ENCODE results near the gene KRTAP10-4. TPM values are rescaled to one million over a fixed set of nuclear protein-coding genes. Genes with fewer than 3 reads are reported as not detected.
"Not testable (repeated sequence)": the region's sequence is repeated elsewhere in the genome, so short reads cannot be mapped to it uniquely, and the experiment has no call there.

The KRTAP10-4 gene
- total and polyA plus RNA-seq, 7 donors = not detected

DNA sequence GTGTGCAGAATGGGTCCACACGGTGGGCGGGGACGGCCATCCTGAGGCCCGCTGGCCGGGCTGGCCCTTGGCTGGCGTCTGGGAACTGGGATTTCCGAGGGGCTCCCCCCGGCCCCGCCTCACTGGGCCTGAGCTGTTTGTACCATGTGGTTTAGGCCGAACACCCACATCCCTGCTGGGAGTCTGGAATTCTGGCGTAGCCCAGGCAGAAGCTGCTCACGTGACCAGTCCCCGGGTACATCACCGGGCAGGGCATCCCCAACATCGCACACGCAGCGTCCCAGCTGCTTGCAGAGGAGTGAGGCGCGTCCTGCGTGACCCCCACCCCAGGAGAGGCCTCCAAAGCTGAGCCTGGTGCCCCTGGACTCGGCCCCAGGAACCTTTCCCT lies 28.9 kb downstream of the KRTAP10-4 start:
- DNase-seq (no peak), ATAC-seq (no peak)
- intact Hi-C loops (cut with DNase I) = no loop called here
- peaks cover 0 to 66% (median 10%) of the 10 kb centered on the region in 3 donors for H3K27me3 ChIP-seq (ENCODE audit: insufficient read depth in 3 of 3, low read length in 2 of 3)
- TF ChIP-seq, protein P1, sequence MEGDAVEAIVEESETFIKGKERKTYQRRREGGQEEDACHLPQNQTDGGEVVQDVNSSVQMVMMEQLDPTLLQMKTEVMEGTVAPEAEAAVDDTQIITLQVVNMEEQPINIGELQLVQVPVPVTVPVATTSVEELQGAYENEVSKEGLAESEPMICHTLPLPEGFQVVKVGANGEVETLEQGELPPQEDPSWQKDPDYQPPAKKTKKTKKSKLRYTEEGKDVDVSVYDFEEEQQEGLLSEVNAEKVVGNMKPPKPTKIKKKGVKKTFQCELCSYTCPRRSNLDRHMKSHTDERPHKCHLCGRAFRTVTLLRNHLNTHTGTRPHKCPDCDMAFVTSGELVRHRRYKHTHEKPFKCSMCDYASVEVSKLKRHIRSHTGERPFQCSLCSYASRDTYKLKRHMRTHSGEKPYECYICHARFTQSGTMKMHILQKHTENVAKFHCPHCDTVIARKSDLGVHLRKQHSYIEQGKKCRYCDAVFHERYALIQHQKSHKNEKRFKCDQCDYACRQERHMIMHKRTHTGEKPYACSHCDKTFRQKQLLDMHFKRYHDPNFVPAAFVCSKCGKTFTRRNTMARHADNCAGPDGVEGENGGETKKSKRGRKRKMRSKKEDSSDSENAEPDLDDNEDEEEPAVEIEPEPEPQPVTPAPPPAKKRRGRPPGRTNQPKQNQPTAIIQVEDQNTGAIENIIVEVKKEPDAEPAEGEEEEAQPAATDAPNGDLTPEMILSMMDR (IDR thresholded peaks at IDR 0.05) = no peak
- H3K36me3 ChIP-seq (ENCODE audit: insufficient read depth in 1 of 2, low read depth in 1 of 2) = no peaks in the 10 kb centered on the region
- WGBS, 3 donors = 41 to 52% (median 42%) methylated on average over 20 to 21 of the region's 21 CpGs
- H3K4me1 ChIP-seq = no peaks in the 10 kb centered on the region
- no peaks in the 10 kb centered on the region for H3K9me3 ChIP-seq
- H3K4me3 ChIP-seq = no peak overlapping the region
- no peak overlapping the region for H3K27ac ChIP-seq

- intact Hi-C loops (cut with DNase I) = no loop called here
- no peaks in the 10 kb centered on the region for H3K9me3 ChIP-seq
- TF ChIP-seq, protein P1 (IDR thresholded peaks at IDR 0.05) = no peak
- ATAC-seq (no peak), DNase-seq (no peak)
- whole genome bisulfite sequencing, 3 donors = 43 to 56% (median 46%) methylated on average over 17 of the region's 17 CpGs
- peaks cover 0 to 57% (median 10%) of the 10 kb centered on the region in 3 donors for H3K27me3 ChIP-seq (ENCODE audit: insufficient read depth in 3 of 3, low read length in 2 of 3)
- no peak overlapping the region for H3K27ac ChIP-seq
- no peaks in the 10 kb centered on the region for H3K4me1 ChIP-seq
- no peaks in the 10 kb centered on the region for H3K36me3 ChIP-seq (ENCODE audit: insufficient read depth in 1 of 2, low read depth in 1 of 2)
- H3K4me3 ChIP-seq = no peak overlapping the region
These were observed 29.8 kb downstream of the KRTAP10-4 start for GRCh38 chr21:44603109-44603875.

DNA sequence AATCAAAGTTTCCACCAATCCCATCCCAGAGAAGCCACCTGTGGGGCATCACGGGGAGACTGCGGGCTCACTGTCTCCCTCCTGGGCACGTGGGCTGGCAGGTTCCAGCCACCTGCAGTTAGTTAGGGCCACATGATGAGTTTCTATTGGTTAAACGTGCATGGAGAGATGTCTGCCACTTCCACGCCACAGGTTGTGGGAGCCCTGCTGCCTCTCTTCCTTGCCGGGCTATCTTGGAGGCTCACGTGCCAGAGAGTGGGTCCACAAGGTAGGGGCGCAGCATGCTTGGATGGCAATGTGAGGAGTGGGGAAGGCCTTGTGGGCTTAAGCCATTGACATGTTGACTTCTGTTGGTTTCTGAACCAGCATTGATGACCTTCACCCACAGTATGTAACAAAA lies 30.4 kb downstream of the KRTAP10-4 start:
- Histone ChIP-seq H3K4me3 (no peak overlapping the region), H3K9me3 (peaks cover 1% of the 10 kb centered on the region), H3K36me3 (ENCODE audit: insufficient read depth in 1 of 2, low read depth in 1 of 2) (no peaks in the 10 kb centered on the region), H3K27me3 (ENCODE audit: insufficient read depth in 3 of 3, low read length in 2 of 3) (peaks cover 0 to 51% (median 10%) of the 10 kb centered on the region in 3 donors), H3K4me1 (no peaks in the 10 kb centered on the region), H3K27ac (no peak overlapping the region)
- ATAC-seq (no peak), DNase-seq (no peak)
- intact Hi-C loops (cut with DNase I) = no loop called here
- 80 to 83% (median 83%) methylated on average over 8 of the region's 8 CpGs for WGBS, 3 donors
- TF ChIP-seq, protein P1 (IDR thresholded peaks at IDR 0.05) = no peak

DNA sequence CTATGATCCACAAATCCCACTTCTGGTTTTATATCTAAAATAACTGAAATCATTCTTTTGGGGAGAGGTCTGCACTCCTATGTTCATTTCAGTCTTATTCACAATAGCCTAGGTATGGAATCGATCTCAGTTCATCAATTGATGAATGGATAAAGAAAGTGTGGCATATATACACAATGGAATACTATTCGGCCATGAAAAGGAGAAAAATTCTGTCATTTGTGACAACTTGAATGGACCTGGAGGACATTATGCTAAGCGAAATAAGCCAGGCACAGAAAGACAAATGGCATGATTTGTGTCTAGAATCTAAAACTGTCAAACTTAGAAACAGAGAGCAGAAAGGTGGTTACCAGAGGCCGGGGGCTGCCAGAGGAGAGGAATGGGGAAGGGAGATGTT lies 33.0 kb downstream of the KRTAP10-4 start:
- Histone ChIP-seq H3K27ac (no peak overlapping the region), H3K27me3 (ENCODE audit: insufficient read depth in 3 of 3, low read length in 2 of 3) (peaks cover 0 to 31% (median 9%) of the 10 kb centered on the region in 3 donors), H3K4me3 (no peak overlapping the region), H3K4me1 (no peaks in the 10 kb centered on the region), H3K9me3 (peaks cover 6% of the 10 kb centered on the region), H3K36me3 (ENCODE audit: insufficient read depth in 1 of 2, low read depth in 1 of 2) (no peaks in the 10 kb centered on the region)
- WGBS, 3 donors = 68 to 82% (median 74%) methylated on average over 4 of the region's 4 CpGs
- ATAC-seq = no peak
- DNase-seq = no peak
- intact Hi-C loops (cut with DNase I) = no loop called here
- TF ChIP-seq, protein P1 (IDR thresholded peaks at IDR 0.05) = no peak

DNA sequence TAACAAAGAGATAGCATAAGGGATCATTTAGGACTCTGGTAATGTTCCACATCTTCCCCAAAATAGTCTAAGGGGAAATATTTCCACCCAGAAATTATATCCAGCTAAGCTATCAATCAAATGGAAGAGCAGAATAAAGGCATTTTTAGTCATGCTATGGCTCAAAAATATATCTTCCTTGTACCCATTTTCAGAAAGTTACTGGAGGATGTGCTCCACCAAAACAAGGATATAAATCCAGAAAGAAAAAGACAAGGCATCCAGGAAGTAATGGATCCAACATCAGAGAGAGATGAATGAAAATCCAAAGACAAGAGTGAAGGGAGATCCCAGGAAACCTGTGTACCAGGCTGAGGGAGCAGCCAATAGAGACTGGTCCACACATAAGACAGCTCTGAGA lies 35.7 kb downstream of the KRTAP10-4 start:
- Histone ChIP-seq H3K4me1 (no peaks in the 10 kb centered on the region), H3K27ac (no peak overlapping the region), H3K4me3 (no peak overlapping the region), H3K36me3 (ENCODE audit: insufficient read depth in 1 of 2, low read depth in 1 of 2) (no peaks in the 10 kb centered on the region), H3K9me3 (peaks cover 6% of the 10 kb centered on the region), H3K27me3 (ENCODE audit: insufficient read depth in 3 of 3, low read length in 2 of 3) (peaks cover 0 to 22% (median 12%) of the 10 kb centered on the region in 3 donors)
- ATAC-seq = no peak
- intact Hi-C loops (cut with DNase I) = no loop called here
- TF ChIP-seq, protein P1 (IDR thresholded peaks at IDR 0.05) = no peak
- DNase-seq = no peak

DNA sequence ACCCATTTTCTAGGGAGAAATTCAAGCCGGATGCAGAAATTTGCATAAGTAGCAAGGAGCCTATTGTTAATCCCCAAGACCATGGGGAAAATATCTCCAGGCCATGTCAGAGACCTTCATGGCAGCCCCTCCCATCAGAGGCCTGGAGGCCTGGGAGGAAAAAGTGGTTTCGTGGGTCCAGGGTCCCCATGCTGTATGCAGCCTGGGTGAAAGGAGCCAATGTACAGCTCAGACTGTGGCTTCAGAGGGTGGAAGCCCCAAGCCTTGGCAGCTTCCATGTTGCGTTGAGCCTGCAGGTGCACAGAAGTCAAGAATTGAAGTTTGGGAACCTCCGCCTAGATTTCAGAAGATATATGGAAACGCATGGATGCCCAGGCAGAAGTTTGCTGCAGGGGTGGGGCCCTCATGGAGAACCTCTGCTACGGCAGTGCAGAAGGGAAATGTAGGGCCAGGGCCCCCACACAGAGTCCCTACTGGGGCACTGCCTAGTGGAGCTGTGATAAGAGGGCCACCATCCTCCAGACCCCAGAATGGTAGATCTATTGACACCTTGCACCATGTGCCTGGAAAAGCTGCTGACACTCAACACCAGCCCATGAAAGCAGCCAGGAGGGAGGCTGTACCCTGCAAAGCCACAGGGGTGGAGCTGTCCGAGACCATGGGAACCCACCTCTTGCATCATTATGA lies 36.8 kb downstream of the KRTAP10-4 start:
- H3K9me3 ChIP-seq; DNase-seq; H3K4me1 ChIP-seq; ATAC-seq; H3K36me3 ChIP-seq (ENCODE audit: insufficient read depth in 1 of 2, low read depth in 1 of 2); H3K27ac ChIP-seq; intact Hi-C loops (cut with DNase I); H3K4me3 ChIP-seq: not testable (repeated sequence)
- peaks cover 0 to 25% (median 13%) of the 10 kb centered on the region in 3 donors for H3K27me3 ChIP-seq (ENCODE audit: insufficient read depth in 3 of 3, low read length in 2 of 3)
- 94 to 96% (median 95%) methylated on average over 7 of the region's 7 CpGs for WGBS, 3 donors

All from psoas muscle (tissue), 8 donors.